ENCODE measurements around the gene CAMTA1. TPM values are rescaled to one million over a fixed set of nuclear protein-coding genes. Genes with fewer than 3 reads are reported as not detected.

CAMTA1 gene
- polyA plus RNA-seq, 1 of the 3 experiments (the other 2 are of a cell fraction), result 63.1 TPM

DNA sequence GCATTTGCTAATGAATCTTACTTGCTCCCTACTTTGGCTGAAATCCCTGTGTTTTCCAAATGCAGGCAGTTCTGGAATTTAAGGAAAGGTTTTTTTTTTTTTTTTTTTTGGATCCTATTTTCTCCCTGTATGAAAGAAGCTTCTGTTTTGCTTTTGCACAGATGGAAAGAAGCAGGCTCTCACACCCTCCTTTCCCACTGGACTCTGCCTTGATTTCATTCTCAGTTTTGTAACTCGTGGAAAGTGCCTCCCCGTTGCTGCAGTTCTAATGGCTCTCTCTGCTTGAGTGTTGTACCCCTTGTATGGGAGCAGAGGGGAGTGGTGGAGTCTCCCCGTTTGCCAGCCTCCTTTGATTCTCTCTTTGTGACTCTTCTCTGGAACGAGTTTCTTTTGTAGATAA lies 291.9 kb downstream of the CAMTA1 start:
- Histone ChIP-seq H3K36me3 (replicated peaks in 1 of 2; ENCODE audit: control insufficient read depth in 1 of 2, insufficient read depth in 2 of 2, low read length in 1 of 2) (no peaks in the 10 kb centered on the region), H3K4me2 (no peak overlapping the region), H3K27ac (ENCODE audit: low read depth in 2 of 2, low read length in 1 of 2) (no peak overlapping the region), H3K27me3 (ENCODE audit: insufficient read depth) (no peaks in the 10 kb centered on the region), H3K9me3 (no peaks in the 10 kb centered on the region), H4K20me1 (ENCODE audit: insufficient read depth) (no peaks in the 10 kb centered on the region), H3K4me3 (ENCODE audit: low read depth in 2 of 2, low read length in 1 of 2) (no peak overlapping the region), H2AFZ (ENCODE audit: low read depth) (no peak overlapping the region), H3F3A (replicated peaks; ENCODE audit: insufficient read depth) (no peaks in the 10 kb centered on the region), H3K9me2 (no peaks in the 10 kb centered on the region), H3K79me2 (ENCODE audit: insufficient read depth) (no peaks in the 10 kb centered on the region), H3K4me1 (ENCODE audit: control insufficient read depth in 1 of 2, insufficient read depth in 2 of 2, low read depth in 1 of 2, low read length in 1 of 2) (no peaks in the 10 kb centered on the region), H3K9ac (no peak overlapping the region)
- POLR2A ChIA-PET, result no interaction called here
- CTCF ChIA-PET, result interaction anchor here (1.2 kb wide), 1 partner anchor 32 kb away, joined by 3 read pairs; no protein-coding TSS in a partner anchor
- 8% methylated on average over 4 of the region's 4 CpGs for WGBS (ENCODE audit: low lambda C conversion rate)
- no peak for DNase-seq
- no peak for TF ChIP-seq TAF1 (IDR thresholded peaks at IDR 0.05; ENCODE audit: borderline replicate concordance, low read depth, low read length)
- TF ChIP-seq JUND (IDR thresholded peaks at IDR 0.05), result no peak
- TF ChIP-seq, protein P1, sequence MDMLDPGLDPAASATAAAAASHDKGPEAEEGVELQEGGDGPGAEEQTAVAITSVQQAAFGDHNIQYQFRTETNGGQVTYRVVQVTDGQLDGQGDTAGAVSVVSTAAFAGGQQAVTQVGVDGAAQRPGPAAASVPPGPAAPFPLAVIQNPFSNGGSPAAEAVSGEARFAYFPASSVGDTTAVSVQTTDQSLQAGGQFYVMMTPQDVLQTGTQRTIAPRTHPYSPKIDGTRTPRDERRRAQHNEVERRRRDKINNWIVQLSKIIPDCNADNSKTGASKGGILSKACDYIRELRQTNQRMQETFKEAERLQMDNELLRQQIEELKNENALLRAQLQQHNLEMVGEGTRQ (IDR thresholded peaks at IDR 0.05; ENCODE audit: borderline replicate concordance, low read depth, low read length), result no peak
- TF ChIP-seq RAD21 (IDR thresholded peaks at IDR 0.05; ENCODE audit: low read length), result no peak
- TF ChIP-seq NRF1 (IDR thresholded peaks at IDR 0.05; ENCODE audit: low read depth, low read length), result no peak
- TF ChIP-seq RCOR1 (IDR thresholded peaks at IDR 0.05; ENCODE audit: low read length), result no peak
- TF ChIP-seq, protein P2, sequence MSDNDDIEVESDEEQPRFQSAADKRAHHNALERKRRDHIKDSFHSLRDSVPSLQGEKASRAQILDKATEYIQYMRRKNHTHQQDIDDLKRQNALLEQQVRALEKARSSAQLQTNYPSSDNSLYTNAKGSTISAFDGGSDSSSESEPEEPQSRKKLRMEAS (IDR thresholded peaks at IDR 0.05; ENCODE audit: low read depth), result no peak
- TF ChIP-seq, protein P3, sequence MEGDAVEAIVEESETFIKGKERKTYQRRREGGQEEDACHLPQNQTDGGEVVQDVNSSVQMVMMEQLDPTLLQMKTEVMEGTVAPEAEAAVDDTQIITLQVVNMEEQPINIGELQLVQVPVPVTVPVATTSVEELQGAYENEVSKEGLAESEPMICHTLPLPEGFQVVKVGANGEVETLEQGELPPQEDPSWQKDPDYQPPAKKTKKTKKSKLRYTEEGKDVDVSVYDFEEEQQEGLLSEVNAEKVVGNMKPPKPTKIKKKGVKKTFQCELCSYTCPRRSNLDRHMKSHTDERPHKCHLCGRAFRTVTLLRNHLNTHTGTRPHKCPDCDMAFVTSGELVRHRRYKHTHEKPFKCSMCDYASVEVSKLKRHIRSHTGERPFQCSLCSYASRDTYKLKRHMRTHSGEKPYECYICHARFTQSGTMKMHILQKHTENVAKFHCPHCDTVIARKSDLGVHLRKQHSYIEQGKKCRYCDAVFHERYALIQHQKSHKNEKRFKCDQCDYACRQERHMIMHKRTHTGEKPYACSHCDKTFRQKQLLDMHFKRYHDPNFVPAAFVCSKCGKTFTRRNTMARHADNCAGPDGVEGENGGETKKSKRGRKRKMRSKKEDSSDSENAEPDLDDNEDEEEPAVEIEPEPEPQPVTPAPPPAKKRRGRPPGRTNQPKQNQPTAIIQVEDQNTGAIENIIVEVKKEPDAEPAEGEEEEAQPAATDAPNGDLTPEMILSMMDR (IDR thresholded peaks at IDR 0.05), result no peak
- no peak for TF ChIP-seq YY1 (IDR thresholded peaks at IDR 0.05; ENCODE audit: low read depth)

DNA sequence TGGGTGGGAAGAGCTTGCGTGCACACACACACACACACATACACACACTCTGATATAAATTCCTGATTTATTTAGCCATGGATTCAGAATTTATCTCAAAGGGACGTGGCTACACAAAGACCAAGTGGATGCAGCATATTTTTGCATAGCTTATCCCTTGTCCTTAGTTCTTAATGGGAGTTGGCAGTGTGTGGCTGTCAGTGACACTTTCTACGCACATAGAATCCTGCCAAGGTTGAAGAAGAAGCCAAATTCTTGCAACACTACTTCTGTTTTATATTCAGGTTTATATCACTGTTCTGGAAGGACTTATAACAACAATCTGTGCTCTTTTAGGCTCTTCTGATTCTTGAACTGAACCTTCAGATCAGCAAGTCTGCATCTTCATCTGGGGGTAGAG lies 292.7 kb downstream of the CAMTA1 start:
- no peak for TF ChIP-seq EZH2phosphoT487 (IDR thresholded peaks at IDR 0.05; ENCODE audit: borderline replicate concordance, low read depth)
- TF ChIP-seq, protein P4, sequence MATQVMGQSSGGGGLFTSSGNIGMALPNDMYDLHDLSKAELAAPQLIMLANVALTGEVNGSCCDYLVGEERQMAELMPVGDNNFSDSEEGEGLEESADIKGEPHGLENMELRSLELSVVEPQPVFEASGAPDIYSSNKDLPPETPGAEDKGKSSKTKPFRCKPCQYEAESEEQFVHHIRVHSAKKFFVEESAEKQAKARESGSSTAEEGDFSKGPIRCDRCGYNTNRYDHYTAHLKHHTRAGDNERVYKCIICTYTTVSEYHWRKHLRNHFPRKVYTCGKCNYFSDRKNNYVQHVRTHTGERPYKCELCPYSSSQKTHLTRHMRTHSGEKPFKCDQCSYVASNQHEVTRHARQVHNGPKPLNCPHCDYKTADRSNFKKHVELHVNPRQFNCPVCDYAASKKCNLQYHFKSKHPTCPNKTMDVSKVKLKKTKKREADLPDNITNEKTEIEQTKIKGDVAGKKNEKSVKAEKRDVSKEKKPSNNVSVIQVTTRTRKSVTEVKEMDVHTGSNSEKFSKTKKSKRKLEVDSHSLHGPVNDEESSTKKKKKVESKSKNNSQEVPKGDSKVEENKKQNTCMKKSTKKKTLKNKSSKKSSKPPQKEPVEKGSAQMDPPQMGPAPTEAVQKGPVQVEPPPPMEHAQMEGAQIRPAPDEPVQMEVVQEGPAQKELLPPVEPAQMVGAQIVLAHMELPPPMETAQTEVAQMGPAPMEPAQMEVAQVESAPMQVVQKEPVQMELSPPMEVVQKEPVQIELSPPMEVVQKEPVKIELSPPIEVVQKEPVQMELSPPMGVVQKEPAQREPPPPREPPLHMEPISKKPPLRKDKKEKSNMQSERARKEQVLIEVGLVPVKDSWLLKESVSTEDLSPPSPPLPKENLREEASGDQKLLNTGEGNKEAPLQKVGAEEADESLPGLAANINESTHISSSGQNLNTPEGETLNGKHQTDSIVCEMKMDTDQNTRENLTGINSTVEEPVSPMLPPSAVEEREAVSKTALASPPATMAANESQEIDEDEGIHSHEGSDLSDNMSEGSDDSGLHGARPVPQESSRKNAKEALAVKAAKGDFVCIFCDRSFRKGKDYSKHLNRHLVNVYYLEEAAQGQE (IDR thresholded peaks at IDR 0.05; ENCODE audit: low read depth, low read length), result no peak
- no peak for TF ChIP-seq CHD2 (IDR thresholded peaks at IDR 0.05; ENCODE audit: low read length, partially characterized antibody)
- TF ChIP-seq YY1 (IDR thresholded peaks at IDR 0.05; ENCODE audit: low read depth), result no peak
- TF ChIP-seq FOSL2 (IDR thresholded peaks at IDR 0.05; ENCODE audit: borderline replicate concordance, low read depth), result no peak
- no peak overlapping the region for H3K4me2 ChIP-seq
- no peaks in the 10 kb centered on the region for H4K20me1 ChIP-seq (ENCODE audit: insufficient read depth)
- H3K9me3 ChIP-seq, result no peaks in the 10 kb centered on the region
- no peaks in the 10 kb centered on the region for H3K79me2 ChIP-seq (ENCODE audit: insufficient read depth)
- no peaks in the 10 kb centered on the region for H3K27me3 ChIP-seq (ENCODE audit: insufficient read depth)
- H3K4me1 ChIP-seq (ENCODE audit: control insufficient read depth in 1 of 2, insufficient read depth in 2 of 2, low read depth in 1 of 2, low read length in 1 of 2), result no peaks in the 10 kb centered on the region
- CTCF ChIA-PET, result interaction anchor here (1.8 kb wide), 1 partner anchor 130 kb away, joined by 4 read pairs; no protein-coding TSS in a partner anchor
- no peak for DNase-seq
- H3K9ac ChIP-seq, result no peak overlapping the region
- H3K9me2 ChIP-seq, result no peaks in the 10 kb centered on the region
- no peaks in the 10 kb centered on the region for H3F3A ChIP-seq (replicated peaks; ENCODE audit: insufficient read depth)
- no peak overlapping the region for H3K27ac ChIP-seq (ENCODE audit: low read depth in 2 of 2, low read length in 1 of 2)
- H2AFZ ChIP-seq (ENCODE audit: low read depth), result no peak overlapping the region
- 34% methylated on average over 3 of the region's 3 CpGs for WGBS (ENCODE audit: low lambda C conversion rate)
- POLR2A ChIA-PET, result no interaction called here
- H3K4me3 ChIP-seq (ENCODE audit: low read depth in 2 of 2, low read length in 1 of 2), result no peak overlapping the region
- no peaks in the 10 kb centered on the region for H3K36me3 ChIP-seq (replicated peaks in 1 of 2; ENCODE audit: control insufficient read depth in 1 of 2, insufficient read depth in 2 of 2, low read length in 1 of 2)
